SKM-1 (cell line): Measurements from ENCODE around the gene TFAP2A.

Experiments used
- DNase-seq: peaks from one replicate; lab custom pipeline; 2025; ENCODE audit not compliant: unreplicated experiment; lab: John Stamatoyannopoulos, UW

Gene TFAP2A

DNA sequence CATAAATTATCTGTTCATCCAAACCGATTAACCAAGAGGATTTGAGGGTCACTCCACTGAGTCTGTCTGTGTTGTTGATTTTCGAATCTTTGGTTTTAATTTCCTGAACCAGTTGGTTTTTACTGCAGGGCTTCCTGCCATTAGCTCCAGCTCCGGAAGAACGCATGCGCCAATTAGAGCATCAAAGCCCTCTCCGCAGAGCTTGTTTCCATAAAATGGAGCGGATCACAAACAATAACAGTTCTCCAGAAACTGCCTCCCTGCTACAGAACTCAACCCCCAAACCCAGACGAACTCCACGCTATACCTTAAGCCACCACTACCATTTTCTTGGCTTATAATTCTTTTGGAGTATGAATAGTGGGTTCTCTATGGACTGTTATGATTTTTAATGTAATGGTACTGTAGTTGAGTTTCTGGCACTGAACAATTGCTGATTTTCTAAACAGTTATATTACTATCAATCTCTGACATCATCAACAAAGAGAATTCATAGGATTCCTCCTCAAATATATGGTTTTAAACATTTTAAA is 13.8 kb downstream of the TFAP2A start:
- DNase-seq = no peak

DNA sequence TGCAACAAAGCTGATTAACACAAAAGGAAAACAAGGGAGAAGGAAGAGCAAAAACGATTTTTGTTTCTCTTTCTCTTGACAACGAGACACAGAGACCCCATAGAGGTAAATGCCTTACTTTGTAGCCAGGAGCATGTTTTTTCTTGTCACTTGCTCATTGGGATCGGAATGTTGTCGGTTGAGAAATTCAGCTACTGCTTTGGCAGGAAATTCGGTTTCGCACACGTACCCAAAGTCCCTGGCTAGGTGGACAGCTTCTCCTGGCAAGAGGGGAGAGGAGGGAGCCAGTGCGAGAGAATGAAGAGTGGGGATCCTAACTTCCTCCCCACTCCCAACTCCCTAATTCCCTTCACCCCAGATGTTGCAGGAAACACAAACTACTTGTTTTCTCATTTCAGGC is 14.5 kb downstream of the TFAP2A start:
- DNase-seq = no peak

- DNase-seq = no peak
Observed at GRCh38 chr6:10399451-10399850, 15.4 kb downstream of the TFAP2A start.

DNA sequence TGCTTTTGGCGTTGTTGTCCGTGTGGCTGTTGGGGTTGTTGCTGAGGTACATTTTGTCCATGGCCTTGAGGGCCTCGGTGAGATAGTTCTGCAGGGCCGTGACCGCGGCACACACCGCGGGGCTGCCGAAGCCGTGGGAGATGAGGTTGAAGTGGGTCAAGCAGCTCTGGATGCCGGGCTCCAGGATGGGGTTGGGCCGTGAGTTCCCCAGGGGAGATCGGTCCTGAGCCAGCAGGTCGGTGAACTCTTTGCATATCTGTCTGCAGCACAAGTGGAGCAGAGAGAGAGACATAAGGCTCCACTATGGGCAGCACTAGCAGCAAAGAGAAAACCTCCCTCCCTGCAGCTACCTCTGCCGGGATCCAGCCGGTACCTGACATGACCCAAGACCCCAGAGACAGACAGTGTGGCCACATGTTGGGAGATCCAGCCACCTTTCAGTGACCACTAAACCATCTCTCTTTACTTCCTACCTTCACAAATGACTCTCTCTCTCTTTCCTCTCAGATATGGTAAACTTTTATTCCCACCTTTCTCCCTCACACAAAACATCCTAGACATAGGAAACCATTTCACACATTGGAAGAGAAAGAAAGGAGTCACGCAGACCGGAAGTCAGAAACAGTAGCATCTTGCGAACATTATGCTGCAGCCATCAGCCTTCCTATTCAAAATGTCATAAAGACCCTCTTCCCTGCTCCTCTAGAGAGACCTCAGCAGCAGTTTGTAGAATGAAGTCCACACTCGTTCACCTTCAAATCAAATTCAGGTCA is 16.2 kb downstream of the TFAP2A start:
- DNase-seq = no peak

DNA sequence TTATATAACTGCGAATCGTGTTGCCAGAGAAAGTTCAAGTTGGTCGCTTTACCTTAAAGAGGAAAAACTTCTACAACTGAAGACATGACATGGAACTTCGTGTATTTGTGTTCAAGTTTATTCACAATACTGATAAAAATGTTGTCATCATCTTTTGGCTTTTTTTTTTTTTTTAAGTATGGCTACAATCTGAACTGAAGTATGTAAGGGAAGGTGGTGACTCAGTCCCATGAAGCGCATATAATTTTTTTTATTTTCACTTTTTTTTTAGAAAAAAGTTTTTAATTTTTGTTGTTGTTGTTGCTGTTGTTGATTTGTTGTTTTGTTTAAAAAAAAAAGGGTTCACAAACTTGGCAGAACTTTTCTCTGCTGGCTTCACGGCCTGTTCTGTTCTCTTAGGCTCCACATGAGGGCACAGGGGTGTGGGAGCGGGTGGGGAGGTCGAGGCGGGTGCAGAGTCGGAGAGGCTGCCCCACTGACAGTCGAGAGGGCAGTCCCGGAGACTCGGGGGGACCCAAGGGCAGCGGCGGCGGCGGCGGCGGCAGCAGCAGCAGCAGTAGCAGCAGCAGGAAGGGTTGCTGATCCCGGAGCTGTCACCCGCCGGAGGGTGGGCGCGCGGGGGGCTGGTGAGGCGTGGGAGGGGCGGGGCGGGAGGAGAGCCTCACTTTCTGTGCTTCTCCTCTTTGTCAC is 17.0 kb downstream of the TFAP2A start:
- DNase-seq = no peak

DNA sequence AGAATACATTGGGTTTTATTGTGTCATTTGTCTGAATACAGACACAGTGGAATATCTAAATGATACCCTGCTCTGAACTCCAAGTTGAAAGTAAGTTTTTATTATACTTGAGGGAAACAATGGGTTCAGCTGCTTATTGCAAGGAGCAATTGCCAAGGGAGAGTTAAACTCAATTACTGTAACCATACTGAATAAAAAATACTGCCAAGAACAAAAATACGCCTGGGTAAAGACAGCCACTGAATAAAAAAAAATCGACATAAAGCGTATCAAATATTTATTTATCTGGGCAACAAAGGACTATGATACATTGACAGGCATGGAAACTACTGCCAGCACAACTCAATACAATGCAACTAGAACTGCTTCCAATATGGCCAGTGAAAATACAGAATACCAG is 18.1 kb downstream of the TFAP2A start:
- no peak for DNase-seq

DNA sequence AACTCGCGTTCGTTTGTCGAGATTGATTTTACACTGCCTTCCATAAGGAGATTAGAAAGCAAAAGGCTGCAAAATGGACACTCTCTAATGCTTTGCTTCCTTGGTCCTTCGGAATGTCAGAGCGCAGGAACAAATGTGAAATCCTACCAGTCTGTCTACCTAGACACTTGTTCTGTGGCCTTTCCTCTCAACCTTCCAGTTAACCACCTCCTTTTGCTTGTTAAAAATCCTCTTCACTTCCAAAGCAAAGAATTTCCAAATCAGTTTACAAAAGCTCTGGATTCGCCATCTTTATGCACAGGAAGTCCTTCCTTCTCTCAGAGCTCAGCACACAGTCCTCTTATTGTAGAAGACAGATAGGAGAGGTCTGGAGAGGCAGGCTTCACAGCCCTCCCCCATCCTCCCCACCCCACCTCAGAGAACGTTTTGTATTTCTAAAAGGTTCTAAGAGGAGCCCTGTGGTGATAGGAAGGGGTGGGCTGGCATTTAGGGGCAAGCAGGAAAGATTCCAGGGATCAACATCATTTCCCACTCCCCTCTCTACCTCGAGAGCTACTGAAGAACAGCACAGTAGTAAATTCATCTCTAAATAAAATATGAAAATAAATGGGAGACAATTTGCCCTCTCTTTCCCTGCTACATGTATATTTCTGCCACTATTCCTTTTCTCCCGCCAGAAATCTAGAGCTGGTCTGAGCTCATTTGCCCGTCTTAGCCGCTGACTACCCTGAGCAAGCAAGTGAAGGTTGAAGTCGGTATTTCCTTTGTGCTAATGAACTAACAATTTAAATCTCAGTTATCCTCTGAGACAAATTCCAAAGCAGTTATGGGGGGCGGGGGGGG is 18.9 kb downstream of the TFAP2A start:
- no peak for DNase-seq

DNA sequence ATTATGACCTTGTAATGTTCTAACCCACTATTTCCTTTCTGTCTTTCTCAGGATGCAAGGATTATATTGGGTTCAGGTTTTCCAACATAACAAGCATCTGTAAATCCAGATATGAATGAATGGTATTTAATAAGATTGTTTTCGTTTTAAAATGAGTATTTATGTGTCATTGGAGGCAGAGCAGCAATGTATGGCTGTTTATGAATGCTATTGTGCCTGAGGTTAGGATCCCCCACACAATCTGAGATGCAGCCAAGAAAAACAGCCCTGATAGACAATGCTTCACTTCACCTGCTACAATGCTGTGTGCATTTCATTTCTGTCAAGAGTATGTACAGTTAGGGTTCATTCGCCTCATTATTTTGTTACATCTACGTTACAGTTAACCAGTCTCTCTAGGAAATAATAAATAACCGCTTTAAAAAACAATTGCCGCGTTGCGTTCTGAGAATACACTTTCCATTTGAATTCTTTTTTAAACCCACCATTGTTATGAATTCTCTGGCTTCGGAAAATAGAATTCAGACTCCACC is 19.6 kb downstream of the TFAP2A start:
- no peak for DNase-seq

GRCh38 chr6:10393544-10394225 is 21.2 kb downstream of the TFAP2A start:
- peak; percentile 24 for DNase-seq

DNA sequence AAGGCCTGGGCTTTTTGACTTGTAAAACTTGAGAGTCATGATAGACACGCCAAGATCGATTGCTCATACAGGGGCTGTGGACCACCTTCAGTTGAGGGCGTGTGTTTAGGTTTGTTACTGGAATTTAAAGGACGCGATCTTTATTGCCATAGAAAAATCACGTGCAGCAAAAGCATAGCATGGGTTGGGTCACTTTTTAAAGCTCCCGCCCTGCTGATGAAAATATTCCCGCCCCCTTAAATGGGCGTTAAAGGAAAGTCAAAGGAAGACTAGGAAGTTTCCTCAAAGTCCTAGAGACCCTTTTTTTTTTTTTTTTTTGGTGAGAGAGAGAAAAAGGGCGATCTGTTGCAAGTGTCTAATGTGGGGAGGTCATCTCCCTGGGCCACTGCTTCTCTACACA is 23.1 kb downstream of the TFAP2A start:
- no peak for DNase-seq

GRCh38 chr6:10391299-10391630 is 23.6 kb downstream of the TFAP2A start:
- no peak for DNase-seq

DNA sequence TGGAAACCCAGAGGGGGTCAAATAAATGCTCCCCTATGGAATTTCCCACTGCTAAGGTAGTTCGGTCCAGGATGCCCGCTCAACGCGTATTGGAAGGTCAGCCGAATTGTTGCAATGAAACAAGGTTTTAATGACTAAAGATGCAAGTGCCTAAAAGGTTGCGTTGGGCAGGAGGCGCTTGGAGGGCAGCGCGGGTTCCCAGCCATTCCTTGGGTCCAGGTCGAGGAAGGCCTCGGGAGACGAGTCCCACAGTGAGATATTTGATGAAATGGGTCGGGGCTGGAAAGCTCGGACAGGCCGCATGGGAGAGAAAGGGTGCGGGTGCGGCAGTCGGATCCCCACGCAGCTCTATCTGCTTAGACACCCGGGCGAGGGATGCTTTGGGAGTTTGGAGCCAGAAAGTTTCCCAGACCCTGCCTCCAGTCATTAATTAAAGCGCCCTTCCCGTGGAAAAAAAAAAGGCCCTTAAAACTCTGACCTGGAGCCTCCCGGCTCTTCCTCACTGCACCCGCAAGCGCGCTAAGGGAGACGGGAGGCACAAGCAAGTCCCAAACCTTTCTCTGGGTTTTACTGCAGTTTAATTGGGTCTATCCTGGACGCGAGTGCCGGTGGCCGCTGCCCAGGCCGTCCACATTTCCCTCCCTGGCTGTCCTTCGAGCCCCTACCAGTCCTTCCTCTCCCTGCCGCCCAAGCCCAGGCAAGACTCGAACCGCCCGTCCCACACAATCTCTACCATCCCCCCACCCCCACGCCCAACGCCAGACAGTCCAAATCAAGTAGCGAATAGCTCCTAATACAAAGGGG is 24.2 kb downstream of the TFAP2A start:
- DNase-seq = no peak

- DNase-seq = no peak
Observed at GRCh38 chr6:10389739-10390494, 25.0 kb downstream of the TFAP2A start.

- no peak for DNase-seq
Observed at GRCh38 chr6:10386756-10387654, 27.9 kb downstream of the TFAP2A start.

GRCh38 chr6:10386220-10386619 is 28.7 kb downstream of the TFAP2A start:
- DNase-seq = no peak

DNA sequence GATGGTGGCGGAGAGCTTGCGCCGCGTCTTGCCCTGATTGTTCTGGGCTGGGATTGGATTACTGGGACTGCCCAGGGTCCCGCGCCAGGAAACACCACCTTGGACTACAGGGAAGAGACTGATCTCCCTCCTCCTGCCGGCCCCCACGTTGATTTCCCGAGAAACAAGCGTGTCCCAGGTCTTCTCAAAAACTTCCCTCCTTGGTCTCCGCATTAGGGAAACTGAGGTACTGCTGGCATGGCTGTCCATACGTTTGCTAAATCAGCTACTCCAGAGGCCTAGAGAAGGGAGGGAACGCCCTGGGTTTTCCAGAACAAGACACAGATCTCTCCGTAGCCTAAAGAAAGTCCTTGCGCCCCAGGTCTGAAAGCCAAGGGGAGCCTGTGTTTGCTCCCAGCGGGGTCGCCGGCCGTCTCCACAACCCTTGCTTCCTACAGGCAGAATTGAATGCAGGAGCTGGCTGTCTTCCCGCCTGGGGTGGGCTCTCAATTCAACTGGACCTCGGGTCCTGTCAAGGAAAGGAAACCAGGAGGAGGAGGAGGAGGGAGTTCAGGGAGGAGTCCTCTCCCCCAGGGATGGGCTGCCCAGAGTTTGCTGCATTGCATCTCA is 29.2 kb downstream of the TFAP2A start:
- no peak for DNase-seq

DNA sequence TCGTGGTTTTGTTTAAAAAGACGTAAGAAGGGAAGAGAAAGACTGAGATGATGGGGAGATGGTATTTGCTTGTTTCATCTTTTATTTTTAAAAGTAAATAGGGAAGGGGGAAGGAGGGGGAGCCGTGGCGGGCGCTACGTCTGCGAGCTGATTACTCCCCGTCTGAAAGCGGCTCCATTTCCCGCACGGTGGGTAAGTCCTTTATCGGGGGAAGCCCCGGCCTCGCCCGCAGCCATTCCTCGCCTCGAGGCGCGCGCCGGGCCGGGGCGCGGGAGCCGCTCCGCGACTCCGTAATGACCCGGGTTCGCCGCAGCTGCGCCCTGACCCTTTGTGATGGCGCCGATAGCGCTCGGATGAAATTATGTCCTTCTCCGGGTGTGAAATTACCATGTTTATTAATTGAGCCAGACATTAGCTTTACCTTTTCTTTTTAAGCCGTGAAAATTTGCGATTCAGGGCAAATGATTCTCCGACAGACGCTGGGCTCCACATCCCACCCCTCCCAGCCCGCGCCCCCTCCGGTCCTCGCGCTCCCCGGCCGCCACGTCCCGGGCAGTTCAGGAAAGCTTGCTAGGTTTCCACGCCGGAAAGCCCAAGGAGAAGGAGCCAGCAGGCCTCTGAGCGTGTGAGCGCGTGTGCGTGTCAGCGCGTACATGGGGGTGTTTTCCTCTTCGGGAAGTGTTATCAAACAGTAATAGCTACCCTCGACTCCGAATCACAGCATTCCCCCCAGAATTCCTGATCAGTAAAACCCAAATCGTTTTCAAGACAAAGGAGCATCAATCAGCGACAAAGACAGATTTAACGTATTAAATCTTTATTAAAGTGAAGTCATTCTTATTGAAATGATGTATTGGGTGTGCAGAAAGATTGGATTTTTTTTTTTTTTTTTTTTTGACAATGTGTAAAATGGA is 30.0 kb downstream of the TFAP2A start:
- DNase-seq = no peak
